22Rv1 (cell line): ENCODE data around the gene RRP9.

Experiments
- H3K27ac ChIP-seq: fragments of 450-650 bp; 2 replicates; pipeline ENCODE4 v1.5.1; 2017
- ZFX ChIP-seq: fragments of 450-650 bp; IDR thresholded peaks from 2 replicates; pipeline ENCODE4 v1.6.1; 2017; ENCODE audit warnings: antibody characterized with exemption, borderline replicate concordance
- TF ChIP-seq, protein P1 (sequence below): fragments of 450-650 bp; IDR thresholded peaks from 2 replicates; pipeline ENCODE4 v1.5.1; 2017; ENCODE audit warnings: mild to moderate bottlenecking

The RRP9 gene

DNA sequence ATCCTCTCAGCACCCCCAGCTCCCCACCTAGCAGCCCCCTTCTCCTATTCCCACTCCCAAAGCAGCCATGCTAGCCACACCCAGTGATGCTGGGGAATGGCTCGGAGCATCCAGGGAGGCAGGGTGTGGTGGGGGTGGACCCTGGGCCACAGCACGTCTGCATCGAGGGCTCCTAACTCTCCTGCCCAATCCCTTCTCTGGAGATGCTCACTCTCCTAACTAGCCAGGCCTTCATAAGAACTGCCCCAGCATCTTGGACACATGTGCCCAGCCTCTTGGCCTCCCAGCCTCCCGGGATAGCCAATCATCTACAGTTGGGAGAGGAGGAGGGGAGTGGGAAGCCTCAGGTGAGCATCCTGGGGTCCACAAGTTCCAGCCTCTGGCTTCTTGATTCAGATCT lies 22.8 kb upstream of the RRP9 start:
- TF ChIP-seq ZFX: no peak
- TF ChIP-seq, protein P1, sequence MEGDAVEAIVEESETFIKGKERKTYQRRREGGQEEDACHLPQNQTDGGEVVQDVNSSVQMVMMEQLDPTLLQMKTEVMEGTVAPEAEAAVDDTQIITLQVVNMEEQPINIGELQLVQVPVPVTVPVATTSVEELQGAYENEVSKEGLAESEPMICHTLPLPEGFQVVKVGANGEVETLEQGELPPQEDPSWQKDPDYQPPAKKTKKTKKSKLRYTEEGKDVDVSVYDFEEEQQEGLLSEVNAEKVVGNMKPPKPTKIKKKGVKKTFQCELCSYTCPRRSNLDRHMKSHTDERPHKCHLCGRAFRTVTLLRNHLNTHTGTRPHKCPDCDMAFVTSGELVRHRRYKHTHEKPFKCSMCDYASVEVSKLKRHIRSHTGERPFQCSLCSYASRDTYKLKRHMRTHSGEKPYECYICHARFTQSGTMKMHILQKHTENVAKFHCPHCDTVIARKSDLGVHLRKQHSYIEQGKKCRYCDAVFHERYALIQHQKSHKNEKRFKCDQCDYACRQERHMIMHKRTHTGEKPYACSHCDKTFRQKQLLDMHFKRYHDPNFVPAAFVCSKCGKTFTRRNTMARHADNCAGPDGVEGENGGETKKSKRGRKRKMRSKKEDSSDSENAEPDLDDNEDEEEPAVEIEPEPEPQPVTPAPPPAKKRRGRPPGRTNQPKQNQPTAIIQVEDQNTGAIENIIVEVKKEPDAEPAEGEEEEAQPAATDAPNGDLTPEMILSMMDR: no peak
- H3K27ac ChIP-seq: no peak overlapping the region

DNA sequence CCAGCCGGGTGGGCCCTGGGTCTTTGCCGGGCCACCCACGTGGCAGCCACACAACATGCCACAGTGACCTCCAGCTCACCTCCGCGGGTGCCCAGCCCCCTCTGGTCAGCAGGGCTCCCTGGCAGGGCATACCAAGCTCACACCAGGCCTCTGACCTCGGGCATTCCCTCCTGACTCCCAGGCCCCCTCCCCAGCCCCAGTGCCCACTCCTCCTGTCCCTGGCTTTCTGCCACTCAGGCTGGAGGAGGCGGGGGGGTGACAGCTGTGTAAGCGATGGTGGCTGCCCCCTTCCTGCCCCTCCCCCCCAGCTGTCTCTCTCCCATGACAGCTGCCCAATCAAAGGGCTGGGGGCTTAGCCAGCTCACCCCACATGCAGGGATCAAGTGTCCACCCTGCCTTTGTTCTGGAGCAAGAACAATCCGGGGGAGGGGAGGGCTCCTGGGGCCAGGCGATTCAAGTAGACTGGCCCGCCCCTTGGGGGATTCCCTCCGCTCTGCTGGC lies 22.3 kb upstream of the RRP9 start:
- H3K27ac ChIP-seq: no peak overlapping the region

DNA sequence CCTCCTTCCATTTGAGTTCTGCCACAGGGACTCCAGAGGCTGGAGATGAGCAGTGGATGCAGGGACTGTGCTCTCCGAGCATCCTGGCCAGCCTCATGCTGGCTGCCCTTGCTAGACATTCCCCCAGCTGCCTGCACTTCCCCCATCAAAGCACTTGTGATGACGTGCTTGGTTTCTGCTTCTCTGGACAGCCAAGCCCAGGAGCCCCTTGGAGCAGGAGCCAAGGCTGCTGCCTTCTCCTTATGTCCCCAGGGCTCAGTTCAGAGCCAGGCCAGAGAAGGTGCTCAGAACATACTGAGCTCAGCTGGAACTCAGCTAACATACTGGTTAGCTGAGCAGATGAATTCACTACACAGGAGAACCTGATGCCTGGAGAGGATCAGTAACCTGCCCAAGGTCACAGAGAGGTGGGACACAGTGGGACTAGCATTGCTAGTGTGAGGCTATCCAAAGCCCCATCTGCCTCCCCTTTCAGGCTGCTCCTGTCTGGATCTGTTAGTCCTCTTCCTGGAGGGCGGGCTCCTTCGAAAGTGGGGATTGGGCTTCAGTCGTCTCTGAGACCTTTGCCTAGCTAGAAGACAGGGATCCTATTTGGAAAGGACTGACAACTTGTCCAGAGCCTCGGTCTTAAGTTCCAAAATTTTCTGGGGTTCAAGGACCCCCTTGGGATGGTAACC lies 21.3 kb upstream of the RRP9 start:
- TF ChIP-seq, protein P1: no peak
- no peak for TF ChIP-seq ZFX
- no peak overlapping the region for H3K27ac ChIP-seq

More for the DNA sequence above, 22.3 kb upstream of the RRP9 start:
- no peak for TF ChIP-seq ZFX
- TF ChIP-seq, protein P1: no peak

DNA sequence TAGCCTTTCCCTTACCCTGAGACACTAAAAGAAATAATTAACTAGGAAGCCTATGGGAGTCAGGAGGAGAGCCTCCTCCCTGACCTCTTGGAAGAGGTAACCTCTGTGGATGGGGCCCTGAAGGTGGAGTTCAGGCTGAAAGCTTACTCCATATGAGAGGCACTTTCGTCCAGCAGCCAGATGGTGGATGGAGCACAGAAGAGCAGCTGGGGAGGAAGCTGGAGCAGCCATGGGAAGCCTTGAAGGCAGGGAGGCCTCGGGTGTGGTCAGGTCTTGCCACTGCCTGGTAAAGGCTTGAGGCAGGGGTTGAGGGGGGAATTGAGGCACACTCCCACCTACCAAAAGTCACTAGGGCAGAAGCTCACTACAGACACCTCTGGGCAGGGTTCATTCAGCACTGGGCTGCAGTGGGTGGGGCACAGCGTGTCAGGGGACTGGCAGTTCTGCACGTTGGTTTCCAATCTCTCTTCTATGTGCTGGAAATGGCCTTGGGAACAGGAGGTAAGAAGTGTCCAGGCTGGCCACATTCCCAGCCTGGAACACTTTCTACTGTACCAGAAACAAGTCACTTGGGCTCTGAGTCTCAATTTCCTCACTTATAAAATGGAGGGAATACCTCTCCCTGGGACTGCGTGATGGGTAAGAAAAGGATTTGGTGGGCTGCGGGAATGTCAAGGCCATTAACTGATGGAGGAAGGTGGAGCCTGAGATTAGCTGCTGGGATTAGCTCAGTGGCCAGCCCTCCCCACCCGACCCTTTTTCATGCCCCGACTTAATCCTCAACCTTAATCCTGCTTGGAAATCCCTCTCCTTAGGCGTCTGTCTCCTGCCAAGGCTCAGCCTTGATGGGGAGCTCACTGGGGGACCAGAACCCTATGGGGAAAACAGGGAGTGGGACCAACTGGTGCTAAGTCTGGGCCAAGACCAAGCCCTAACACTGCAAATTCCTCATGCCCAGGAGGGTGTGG lies 20.2 kb upstream of the RRP9 start:
- TF ChIP-seq ZFX: no peak

DNA sequence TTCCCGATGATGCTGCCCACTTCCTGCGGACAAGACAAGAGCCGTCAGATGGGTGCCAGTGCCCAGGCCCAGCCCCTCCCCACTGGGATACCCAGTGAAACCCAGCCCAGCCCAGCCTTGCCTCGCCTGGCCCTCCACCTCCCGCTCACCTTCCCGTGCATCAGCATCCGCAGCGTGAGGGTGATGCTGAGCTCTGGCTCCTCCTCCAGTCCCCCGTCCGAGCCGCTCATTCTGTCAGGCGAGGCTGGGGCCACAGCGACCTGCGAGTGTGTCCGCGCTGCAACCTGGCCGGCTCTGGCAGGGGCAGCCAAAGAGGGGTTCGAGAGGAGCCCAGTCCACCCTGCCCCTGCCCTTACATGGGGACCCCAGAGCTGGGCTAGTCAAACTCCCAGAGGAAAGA lies 19.3 kb upstream of the RRP9 start:
- TF ChIP-seq, protein P1: no peak
- no peak for TF ChIP-seq ZFX
- no peak overlapping the region for H3K27ac ChIP-seq

More for the DNA sequence above, 20.2 kb upstream of the RRP9 start:
- no peak overlapping the region for H3K27ac ChIP-seq

DNA sequence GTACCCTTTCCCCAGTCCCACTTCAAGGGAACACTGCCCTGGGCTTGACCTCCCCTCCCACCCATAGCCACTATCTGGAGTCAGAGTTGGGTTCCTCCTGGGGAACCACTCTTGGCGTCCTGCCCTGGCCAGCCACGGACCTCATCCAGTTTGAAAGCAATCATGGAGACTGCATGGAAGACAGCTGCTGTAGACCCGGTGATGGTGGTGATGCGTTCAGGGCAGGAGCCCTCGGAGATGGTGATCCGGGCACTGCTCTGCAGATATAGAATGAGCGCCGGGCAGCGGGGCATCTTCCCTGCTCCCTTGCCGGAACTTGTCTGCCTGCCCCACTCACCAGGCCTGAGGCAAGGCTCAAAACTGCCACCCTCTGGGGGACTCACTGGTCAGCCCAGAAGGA lies 18.7 kb upstream of the RRP9 start:
- H3K27ac ChIP-seq: no peak overlapping the region
- TF ChIP-seq ZFX: no peak
- TF ChIP-seq, protein P1: no peak

DNA sequence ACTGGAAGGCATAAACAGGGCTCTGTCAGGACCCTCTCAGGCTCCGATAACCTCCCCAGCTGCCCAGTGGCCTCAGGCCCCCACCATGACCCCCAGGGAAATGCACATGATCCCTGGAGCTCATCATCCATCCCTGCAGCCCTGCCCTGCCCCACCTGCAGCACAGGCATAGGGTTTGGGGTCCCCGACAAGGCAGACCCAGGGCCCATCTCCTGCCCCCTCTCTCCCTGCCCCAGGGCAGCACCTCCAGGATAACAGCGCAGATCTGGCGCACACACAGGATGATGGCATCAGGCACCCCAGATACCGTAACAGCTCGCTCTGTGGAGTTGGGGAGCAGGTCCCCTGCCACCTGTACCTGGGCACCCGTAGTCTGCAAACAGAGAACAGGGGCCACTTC lies 17.9 kb upstream of the RRP9 start:
- no peak for TF ChIP-seq ZFX
- TF ChIP-seq, protein P1: no peak
- H3K27ac ChIP-seq: no peak overlapping the region
